Measurements from ENCODE around the gene ZFP69B.

Gene ZFP69B

GRCh38 chr1:40449684-40450494 lies at the start of gene ZFP69B:
ZFP69B (plus strand) TSS chr1:40450476; CDS start chr1:40450962, 486 bp downstream.
- peak; percentile 98 for DNase-seq

GRCh38 chr1:40401473-40402201 lies 48.6 kb upstream of the ZFP69B start:
- DNase-seq: no peak

DNA sequence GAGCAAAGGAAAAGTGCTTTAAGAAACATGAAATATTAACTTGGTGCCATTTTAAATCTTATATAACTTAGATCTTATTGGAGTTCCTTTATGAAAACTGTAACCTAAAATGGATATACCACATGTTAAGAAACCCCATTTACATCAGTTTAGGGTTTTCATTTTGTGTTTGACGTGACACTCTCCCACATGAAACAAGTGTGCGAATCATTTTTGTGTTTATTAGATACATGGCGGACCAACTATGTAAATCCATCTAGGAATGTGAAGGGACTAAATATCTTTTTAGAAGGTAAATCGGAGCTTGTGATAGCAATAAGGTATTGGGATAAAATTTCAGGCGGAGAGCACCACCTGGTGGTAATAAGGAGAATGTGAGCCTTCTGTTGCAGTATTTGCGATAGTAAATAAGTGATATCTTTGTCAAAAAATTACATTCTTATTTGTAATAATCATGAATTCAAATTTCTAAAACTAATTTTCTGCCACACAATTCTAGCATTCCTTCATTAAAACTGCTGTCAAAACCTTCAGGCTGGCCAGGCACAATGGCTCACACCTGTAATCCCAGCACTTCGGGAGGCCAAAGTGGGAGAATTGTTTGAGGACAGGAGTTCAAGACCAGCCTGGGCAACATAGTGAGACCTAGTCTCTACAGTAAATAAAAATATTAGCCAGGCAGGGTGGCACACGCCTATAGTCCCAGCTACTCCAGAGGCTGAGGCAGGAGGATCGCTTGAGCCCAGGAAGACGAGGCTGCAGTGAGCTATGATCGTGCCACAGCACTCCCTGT lies 45.4 kb upstream of the ZFP69B start:
- peak; percentile 45 for DNase-seq

- DNase-seq: no peak
Observed at GRCh38 chr1:40405812-40406211, 44.5 kb upstream of the ZFP69B start.

DNA sequence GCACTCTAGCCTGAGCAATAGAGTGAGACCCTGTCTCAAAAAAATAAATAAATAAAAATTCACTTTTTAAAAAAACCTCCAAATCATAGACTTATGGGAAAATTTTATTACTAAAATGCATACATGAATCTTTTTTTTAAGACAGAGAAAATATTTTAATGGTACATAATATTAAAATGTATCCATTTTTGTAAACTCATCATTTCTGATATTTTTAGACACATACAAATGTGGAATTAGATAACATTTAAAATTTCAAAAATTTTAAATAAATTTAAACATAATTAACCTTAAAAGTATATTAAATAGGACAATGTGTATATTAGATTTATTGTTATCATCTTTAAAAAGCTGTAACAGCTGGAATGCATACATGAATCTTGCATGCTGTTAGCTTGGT lies 42.8 kb upstream of the ZFP69B start:
- no peak for DNase-seq

- no peak for DNase-seq
Observed at GRCh38 chr1:40409467-40409866, 40.8 kb upstream of the ZFP69B start.

- no peak for DNase-seq
Observed at GRCh38 chr1:40411294-40411693, 39.0 kb upstream of the ZFP69B start.

DNA sequence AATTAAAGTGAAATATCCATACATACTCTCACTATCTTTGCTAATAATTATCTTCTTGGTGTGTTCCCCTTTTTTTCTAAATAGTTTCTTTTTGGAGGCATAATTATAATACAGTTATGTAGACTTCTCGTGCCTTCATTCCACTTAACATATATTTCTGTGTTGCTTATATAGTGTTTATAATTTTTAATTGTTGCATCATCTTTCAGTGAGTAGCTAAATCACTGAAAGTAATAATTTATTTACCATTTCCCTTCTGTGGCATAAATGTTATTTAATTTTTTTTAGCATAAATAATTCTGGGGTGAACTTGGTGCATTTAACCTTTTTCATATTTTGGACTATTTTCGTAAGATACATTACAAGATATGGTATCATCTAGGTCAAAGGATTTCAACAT lies 38.4 kb upstream of the ZFP69B start:
- DNase-seq: no peak

DNA sequence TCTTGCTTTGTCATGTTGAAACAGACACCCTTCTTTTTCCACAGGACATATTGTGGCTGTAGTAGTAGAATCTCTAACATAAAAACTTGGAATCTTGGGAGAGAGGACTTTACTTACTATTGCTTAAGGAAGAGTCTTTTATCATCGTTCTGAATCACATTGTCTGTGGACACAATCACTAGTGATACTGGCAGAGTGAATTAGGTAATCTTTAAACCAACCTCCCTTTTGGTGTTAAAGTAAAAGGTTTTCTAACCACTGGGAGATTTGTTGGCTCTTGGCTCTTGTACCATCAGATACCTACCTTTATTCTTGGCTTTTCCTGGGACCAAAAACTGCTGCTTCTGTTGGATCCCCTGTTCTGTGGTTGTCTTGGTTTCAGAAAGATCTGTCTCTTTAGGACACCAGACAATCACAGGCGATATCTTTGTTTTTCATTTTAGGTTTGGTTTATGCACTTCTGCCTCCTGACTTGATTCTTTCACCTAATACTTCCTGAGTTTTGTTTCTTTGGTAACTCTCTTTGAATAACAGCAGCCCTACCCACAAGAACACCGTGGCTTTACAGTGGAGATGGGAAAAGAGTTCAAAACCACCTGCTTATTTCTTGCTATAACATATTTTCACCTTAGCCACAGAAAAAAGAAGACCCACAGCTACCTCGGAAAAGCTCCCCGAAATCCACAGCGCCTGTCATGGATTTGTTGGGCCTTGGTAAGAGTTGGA lies 36.6 kb upstream of the ZFP69B start:
- DNase-seq: no peak

DNA sequence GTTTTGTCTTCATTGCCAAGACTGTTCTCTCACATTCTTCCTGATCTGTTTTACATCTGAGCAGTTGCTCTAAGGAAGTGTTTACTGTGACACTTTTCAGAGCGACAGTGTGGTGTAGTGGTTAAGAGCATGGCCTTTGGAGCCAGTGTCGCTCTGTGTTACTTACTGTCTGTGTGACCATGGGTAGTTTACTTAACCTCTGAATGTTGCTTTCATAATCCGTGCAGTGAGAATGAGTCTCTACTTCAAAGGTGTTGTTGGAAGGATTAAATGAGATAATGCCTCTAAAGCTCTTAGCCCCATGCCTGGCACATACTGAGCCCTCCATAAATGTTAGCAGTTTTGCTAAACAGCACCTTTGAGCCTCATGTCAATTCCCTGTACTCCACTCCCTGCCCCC lies 35.9 kb upstream of the ZFP69B start:
- no peak for DNase-seq

- DNase-seq: no peak
Observed at GRCh38 chr1:40416709-40417108, 33.6 kb upstream of the ZFP69B start.

- peak; percentile 60 for DNase-seq
Observed at GRCh38 chr1:40421431-40422384, 28.6 kb upstream of the ZFP69B start.

GRCh38 chr1:40422630-40423263 lies 27.5 kb upstream of the ZFP69B start:
- DNase-seq: no peak

DNA sequence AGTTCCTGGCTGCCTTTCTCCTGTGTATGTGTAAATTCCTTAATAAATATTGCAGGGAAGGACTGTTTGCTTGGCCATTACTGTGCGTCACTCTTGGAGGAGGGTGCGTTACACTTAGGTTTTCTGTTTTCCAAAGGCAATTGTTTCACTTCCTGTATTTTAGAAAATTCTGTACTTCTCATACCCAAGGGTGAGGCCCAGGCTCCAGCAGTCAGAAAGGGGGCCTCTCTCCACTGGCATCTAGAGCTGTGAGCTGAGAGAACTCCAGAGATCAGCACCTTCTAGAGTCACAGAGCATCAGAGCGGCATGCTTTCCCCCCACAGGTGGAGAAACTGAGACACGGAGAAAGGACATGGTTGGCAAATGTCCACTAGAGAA lies 27.0 kb upstream of the ZFP69B start:
- DNase-seq: no peak

DNA sequence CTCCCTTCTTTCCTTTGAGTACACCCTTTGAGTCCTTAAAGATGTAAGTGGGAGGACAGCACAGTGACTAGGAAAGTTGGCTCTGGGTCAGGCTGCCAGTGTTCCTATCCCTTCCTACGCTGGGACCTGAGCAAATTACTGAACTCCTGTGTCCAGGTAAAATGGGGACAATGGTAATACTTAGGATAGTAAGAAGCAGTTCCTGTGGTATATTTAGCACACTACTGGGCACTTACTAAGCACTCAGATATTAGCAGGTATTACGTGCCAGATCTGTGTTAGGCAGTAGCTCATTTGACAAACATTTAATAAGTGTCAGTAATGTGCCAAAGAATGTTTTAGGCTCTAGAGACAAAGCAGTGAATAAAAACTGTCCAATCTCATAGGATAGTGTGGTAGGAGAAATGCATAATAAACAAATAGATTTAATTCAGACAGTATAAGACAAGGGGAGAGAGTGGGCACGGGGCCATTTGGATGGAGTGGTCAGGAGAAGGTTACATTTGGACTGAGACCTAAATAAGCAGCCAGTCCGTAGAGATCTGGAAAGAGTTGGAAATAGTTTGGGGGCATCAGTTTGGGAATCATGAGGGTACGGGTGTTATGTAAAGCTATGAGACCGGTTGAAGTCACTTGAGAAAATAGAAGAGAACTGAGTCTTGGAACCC lies 26.2 kb upstream of the ZFP69B start:
- DNase-seq: no peak

GRCh38 chr1:40425198-40425597 lies 25.1 kb upstream of the ZFP69B start:
- no peak for DNase-seq

GRCh38 chr1:40431385-40431784 lies 18.9 kb upstream of the ZFP69B start:
- no peak for DNase-seq

DNA sequence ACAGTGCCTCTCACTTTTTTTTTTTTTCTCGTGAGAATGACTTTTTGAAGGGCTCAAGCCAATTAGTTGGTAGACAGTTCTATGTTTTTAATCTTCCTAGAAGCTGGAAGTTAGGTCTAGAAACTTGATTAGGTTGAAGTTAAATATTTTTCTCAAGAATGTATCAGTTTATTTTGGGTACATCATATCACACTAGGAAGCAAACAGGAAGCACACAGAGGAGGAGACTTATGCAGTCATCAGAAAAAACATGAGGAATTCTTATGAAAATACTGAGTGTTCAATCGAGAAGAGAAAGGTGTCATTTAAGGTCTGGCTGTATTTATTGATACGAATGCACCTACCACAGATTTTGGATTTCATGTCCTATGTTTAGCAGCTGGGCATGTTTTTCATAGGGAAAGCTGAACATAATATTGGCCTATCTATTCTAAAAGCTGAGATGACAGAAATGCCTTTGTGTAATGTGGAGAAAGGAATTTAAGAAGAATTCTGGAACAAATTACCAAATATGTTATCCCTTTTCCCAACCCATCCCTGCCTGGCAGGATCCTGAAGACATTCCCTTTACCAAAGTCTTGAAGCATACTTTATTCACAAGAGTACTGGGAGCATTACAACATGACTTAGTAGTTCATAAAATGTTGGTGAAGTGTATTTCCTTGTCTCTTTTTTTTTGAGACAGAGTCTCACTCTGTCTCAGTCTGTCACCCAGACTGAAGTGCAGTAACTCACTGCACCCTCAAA lies 17.5 kb upstream of the ZFP69B start:
- no peak for DNase-seq

DNA sequence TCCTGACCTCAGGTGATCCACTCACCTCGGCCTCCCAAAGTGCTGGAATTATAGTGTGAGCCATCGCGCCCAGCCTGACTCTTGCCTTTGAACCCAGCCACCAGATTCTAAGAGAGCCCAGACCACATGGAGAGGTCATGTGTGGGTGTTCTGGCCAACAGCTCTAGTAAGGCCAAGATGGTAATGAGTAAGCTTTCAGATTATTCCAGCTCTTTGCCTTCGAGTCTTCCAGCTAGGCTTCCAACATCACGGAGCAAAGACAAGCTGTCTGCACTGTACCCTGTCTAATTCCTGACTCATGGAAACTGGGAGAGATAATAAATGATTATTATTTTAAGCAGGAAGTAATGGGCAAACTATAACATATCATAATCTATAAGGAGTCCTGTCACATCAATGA lies 14.8 kb upstream of the ZFP69B start:
- DNase-seq: no peak

- DNase-seq: no peak
Observed at GRCh38 chr1:40435876-40436275, 14.4 kb upstream of the ZFP69B start.

All from retina (tissue), 1 donor.